ENCODE measurements around the gene DTD1. TPM values are rescaled to one million over a fixed set of nuclear protein-coding genes. Genes with fewer than 3 reads are reported as not detected.

The DTD1 gene
- total RNA-seq, 3 donors from 2014 or later (not counting 1 experiment from before 2014, with no cell fraction given), result 23.4 to 28.4 (median 24.1) TPM

DNA sequence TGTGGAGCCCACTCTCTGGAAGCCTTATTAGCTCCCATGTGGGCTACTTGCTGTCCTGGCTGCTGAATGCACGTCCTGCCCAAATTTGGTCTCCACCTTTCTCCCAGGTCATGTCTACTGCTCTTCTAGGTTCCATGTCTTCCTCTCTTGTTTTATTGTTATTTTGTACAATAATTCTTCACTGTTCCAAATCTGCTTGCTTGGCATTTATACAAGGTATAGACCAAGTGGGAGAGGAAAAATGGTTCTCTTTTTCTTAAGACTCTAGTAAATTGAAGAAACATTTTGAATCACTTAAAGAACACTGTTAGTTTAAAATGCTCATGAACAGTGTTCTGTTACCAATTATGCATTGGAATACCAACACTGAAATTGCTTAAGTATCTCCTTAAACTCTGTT lies 144.1 kb downstream of the DTD1 start:
- Mint-ChIP-seq H3K36me3 (no peaks in the 10 kb centered on the region), H3K27ac (no peak overlapping the region), H3K27me3 (ENCODE audit: low read depth in 2 of 2) (no peaks in the 10 kb centered on the region), H3K9me3 (no peaks in the 10 kb centered on the region), H3K4me1 (peaks cover 33 to 34% of the 10 kb centered on the region in 2 donors), H3K4me3 (no peak overlapping the region)
- Histone ChIP-seq H3K36me3 (ENCODE audit: control insufficient read depth, insufficient read depth, low read length) (no peaks in the 10 kb centered on the region), H3K9me3 (ENCODE audit: control insufficient read depth, insufficient read depth, low read length) (no peaks in the 10 kb centered on the region), H3K4me1 (ENCODE audit: control insufficient read depth, insufficient read depth, low read length) (peaks cover 7% of the 10 kb centered on the region), H3K4me3 (ENCODE audit: low read length) (no peak overlapping the region), H3K27me3 (ENCODE audit: control insufficient read depth, insufficient read depth, low read length) (no peaks in the 10 kb centered on the region), H3K27ac (ENCODE audit: low read length) (no peak overlapping the region)
- DNase-seq (no peak), ATAC-seq (no peak)
- TF ChIP-seq, protein P1, sequence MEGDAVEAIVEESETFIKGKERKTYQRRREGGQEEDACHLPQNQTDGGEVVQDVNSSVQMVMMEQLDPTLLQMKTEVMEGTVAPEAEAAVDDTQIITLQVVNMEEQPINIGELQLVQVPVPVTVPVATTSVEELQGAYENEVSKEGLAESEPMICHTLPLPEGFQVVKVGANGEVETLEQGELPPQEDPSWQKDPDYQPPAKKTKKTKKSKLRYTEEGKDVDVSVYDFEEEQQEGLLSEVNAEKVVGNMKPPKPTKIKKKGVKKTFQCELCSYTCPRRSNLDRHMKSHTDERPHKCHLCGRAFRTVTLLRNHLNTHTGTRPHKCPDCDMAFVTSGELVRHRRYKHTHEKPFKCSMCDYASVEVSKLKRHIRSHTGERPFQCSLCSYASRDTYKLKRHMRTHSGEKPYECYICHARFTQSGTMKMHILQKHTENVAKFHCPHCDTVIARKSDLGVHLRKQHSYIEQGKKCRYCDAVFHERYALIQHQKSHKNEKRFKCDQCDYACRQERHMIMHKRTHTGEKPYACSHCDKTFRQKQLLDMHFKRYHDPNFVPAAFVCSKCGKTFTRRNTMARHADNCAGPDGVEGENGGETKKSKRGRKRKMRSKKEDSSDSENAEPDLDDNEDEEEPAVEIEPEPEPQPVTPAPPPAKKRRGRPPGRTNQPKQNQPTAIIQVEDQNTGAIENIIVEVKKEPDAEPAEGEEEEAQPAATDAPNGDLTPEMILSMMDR (IDR thresholded peaks at IDR 0.05), result no peak
- intact Hi-C loops (cut with micrococcal nuclease), result no loop called here
- WGBS (ENCODE audit: insufficient coverage), result 100% methylated on average over 1 of the region's 1 CpG

- Histone ChIP-seq H3K9me3 (ENCODE audit: control insufficient read depth, insufficient read depth, low read length) (no peaks in the 10 kb centered on the region), H3K4me3 (ENCODE audit: low read length) (no peak overlapping the region), H3K36me3 (ENCODE audit: control insufficient read depth, insufficient read depth, low read length) (no peaks in the 10 kb centered on the region), H3K4me1 (ENCODE audit: control insufficient read depth, insufficient read depth, low read length) (peaks cover 24% of the 10 kb centered on the region), H3K27ac (ENCODE audit: low read length) (no peak overlapping the region), H3K27me3 (ENCODE audit: control insufficient read depth, insufficient read depth, low read length) (no peaks in the 10 kb centered on the region)
- TF ChIP-seq, protein P1 (IDR thresholded peaks at IDR 0.05), result no peak
- no peaks in the 10 kb centered on the region for H3K27me3 Mint-ChIP-seq (ENCODE audit: low read depth in 2 of 2)
- DNase-seq, result no peak
- no peak overlapping the region for H3K27ac Mint-ChIP-seq
- peaks cover 38 to 42% of the 10 kb centered on the region in 2 donors for H3K4me1 Mint-ChIP-seq
- intact Hi-C loops (cut with micrococcal nuclease), result no loop called here
- no peaks in the 10 kb centered on the region for H3K9me3 Mint-ChIP-seq
- no peak for ATAC-seq
- no peak overlapping the region for H3K4me3 Mint-ChIP-seq
- H3K36me3 Mint-ChIP-seq, result no peaks in the 10 kb centered on the region
- whole genome bisulfite sequencing (ENCODE audit: insufficient coverage), result 98% methylated on average over 6 of the region's 6 CpGs
These were observed 146.8 kb downstream of the DTD1 start for GRCh38 chr20:18734525-18735189.

- Histone ChIP-seq H3K4me3 (ENCODE audit: low read length) (no peak overlapping the region), H3K4me1 (ENCODE audit: control insufficient read depth, insufficient read depth, low read length) (peaks cover 24% of the 10 kb centered on the region), H3K27ac (ENCODE audit: low read length) (peak overlapping the region; percentile 74), H3K9me3 (ENCODE audit: control insufficient read depth, insufficient read depth, low read length) (no peaks in the 10 kb centered on the region), H3K36me3 (ENCODE audit: control insufficient read depth, insufficient read depth, low read length) (no peaks in the 10 kb centered on the region), H3K27me3 (ENCODE audit: control insufficient read depth, insufficient read depth, low read length) (no peaks in the 10 kb centered on the region)
- intact Hi-C loops (cut with micrococcal nuclease), result no loop called here
- peak overlapping the region; percentile 75 to 88 for H3K27ac Mint-ChIP-seq
- no peaks in the 10 kb centered on the region for H3K36me3 Mint-ChIP-seq
- ATAC-seq (no peak), DNase-seq (no peak)
- 98% methylated on average over 4 of the region's 4 CpGs for WGBS (ENCODE audit: insufficient coverage)
- H3K4me3 Mint-ChIP-seq, result no peak overlapping the region
- no peaks in the 10 kb centered on the region for H3K9me3 Mint-ChIP-seq
- peaks cover 36 to 44% of the 10 kb centered on the region in 2 donors for H3K4me1 Mint-ChIP-seq
- TF ChIP-seq, protein P1 (IDR thresholded peaks at IDR 0.05), result no peak
- no peaks in the 10 kb centered on the region for H3K27me3 Mint-ChIP-seq (ENCODE audit: low read depth in 2 of 2)
These were observed 149.3 kb downstream of the DTD1 start for GRCh38 chr20:18737140-18737539.

GRCh38 chr20:18738055-18738454 lies 150.2 kb downstream of the DTD1 start:
- peak; percentile 23 to 59 for DNase-seq
- peak; percentile 51 to 88 (median 70) for ATAC-seq
- Mint-ChIP-seq H3K9me3 (no peaks in the 10 kb centered on the region), H3K27me3 (ENCODE audit: low read depth in 2 of 2) (no peaks in the 10 kb centered on the region), H3K27ac (peak overlapping the region; percentile 75 to 88), H3K4me1 (peaks cover 26 to 44% of the 10 kb centered on the region in 2 donors), H3K4me3 (peak overlapping the region; percentile 37), H3K36me3 (no peaks in the 10 kb centered on the region)
- intact Hi-C loops (cut with micrococcal nuclease), result no loop called here
- H3K9me3 ChIP-seq (ENCODE audit: control insufficient read depth, insufficient read depth, low read length), result no peaks in the 10 kb centered on the region
- no peak overlapping the region for H3K4me3 ChIP-seq (ENCODE audit: low read length)
- H3K36me3 ChIP-seq (ENCODE audit: control insufficient read depth, insufficient read depth, low read length), result no peaks in the 10 kb centered on the region
- TF ChIP-seq, protein P1 (IDR thresholded peaks at IDR 0.05), result no peak
- peak overlapping the region; percentile 74 for H3K27ac ChIP-seq (ENCODE audit: low read length)
- peaks cover 24% of the 10 kb centered on the region for H3K4me1 ChIP-seq (ENCODE audit: control insufficient read depth, insufficient read depth, low read length)
- 41% methylated on average over 5 of the region's 5 CpGs for WGBS (ENCODE audit: insufficient coverage)
- no peaks in the 10 kb centered on the region for H3K27me3 ChIP-seq (ENCODE audit: control insufficient read depth, insufficient read depth, low read length)
